Measurements from ENCODE around the gene SIX2.

SIX2 gene

DNA sequence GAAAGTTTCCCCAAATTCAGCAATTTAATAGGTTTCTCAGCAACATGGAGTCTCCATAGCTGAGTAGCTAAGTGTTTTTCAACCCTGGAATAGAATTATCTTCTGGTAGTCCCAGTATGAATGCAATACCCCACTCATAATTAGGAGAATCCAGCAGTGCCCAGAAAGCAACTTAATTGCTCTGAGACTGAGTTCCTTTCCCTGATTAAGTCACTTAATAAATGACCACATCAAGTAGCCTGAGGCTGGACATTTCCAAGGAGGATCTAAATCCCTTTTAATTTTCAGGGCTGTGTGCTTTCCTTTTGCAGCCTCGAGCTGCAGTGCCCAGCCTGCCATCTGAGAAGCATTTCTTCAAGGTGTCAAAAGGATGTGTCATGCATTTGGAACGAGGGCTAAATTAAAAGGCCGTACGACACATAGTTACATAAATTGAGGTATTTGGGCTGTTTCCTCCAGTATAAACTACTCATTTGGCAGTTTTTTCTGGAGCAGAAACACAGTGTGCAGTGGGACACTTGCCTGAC is 17.7 kb upstream of the SIX2 start:
- Histone ChIP-seq H3K4me2 (peak overlapping the region in 4 of 11 experiments; percentile 51 to 68 (median 60); a peak in 5 of 22 replicates), H3K9ac (no peak overlapping the region), H4K20me1 (no peaks in the 10 kb centered on the region), H3K4me3 (no peak overlapping the region), H3K27me3 (no peaks in the 10 kb centered on the region), H3K27ac (no peak overlapping the region), H3K9me3 (replicated peaks in 1 of 11) (no peaks in the 10 kb centered on the region), H3K36me3 (no peaks in the 10 kb centered on the region), H3K4me1 (peaks cover 6 to 38% (median 16%) of the 10 kb centered on the region in 10 experiments; a peak in 19 of 20 replicates)
- no peak for TF ChIP-seq Cebpa-rat (IDR thresholded peaks at IDR 0.05)

DNA sequence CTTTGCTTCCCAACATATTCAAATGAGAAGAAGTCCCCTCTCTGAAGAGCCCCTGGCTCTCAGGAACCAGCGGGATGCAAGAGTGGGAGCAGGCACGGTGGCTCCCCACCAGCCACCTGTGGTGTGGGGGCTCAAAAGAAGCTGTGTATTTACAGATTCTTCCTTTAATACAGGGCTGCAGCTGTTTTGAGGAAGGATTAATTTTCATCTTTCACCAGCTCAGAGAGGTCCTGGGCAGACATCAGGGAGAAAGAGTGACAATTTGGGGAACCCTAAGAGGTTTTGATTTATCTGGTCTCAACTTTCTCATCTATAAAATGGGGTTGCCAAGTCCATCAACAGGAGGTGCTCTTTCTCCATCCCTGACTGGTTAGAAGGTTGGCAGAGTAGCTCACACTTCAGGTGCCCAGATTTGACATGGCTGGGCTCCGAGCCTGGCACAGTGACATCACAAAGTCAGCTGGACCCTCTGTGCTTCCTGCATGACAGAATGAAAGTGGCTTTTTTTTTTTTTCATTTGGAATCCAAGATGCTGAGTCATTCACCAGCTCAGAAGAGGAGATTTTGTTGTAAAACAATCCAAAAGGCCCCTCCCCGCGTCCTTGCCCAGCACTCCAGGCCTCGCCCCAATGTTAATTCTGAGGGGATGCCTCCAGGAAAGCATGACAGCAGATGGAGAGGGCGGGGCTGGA is 15.5 kb upstream of the SIX2 start:
- Histone ChIP-seq H3K36me3 (no peaks in the 10 kb centered on the region), H3K27ac (peak overlapping the region in 4 of 11 experiments; percentile 7 to 60 (median 21); a peak in 4 of 22 replicates), H3K4me3 (no peak overlapping the region), H3K9ac (no peak overlapping the region), H3K27me3 (no peaks in the 10 kb centered on the region), H3K4me2 (peak overlapping the region in 5 of 11 experiments; percentile 8 to 60 (median 35); a peak in 9 of 22 replicates), H3K9me3 (replicated peaks in 1 of 11) (peaks cover 0 to 4% (median 0%) of the 10 kb centered on the region in 11 experiments; a peak in 1 of 22 replicates), H3K4me1 (peaks cover 6 to 30% (median 16%) of the 10 kb centered on the region in 10 experiments; a peak in 19 of 20 replicates), H4K20me1 (no peaks in the 10 kb centered on the region)
- no peak for TF ChIP-seq Cebpa-rat (IDR thresholded peaks at IDR 0.05)

DNA sequence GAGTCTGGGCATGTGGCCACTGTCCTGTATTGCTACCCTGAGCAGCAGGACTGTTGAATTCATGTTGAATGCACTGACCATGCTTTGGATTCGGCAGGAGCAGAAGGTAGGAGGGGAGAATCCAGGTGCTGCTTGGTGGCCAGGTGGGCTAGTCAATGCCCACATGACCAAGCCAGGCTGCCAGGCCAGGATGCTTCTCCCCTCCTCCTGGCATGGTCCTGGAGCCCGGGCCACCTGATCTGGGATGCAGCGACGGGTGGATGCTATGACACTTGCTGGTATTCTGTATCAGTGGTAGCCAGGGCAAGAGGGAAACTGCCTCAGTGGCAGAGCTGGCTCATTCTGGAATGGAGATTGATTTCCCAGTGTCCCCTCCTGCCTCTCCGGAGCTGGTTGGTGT is 14.8 kb upstream of the SIX2 start:
- Histone ChIP-seq H3K9me3 (replicated peaks in 1 of 11) (peaks cover 0 to 4% (median 0%) of the 10 kb centered on the region in 11 experiments; a peak in 1 of 22 replicates), H3K4me2 (no peak overlapping the region; a peak in 1 of 22 replicates), H3K4me3 (no peak overlapping the region), H4K20me1 (no peaks in the 10 kb centered on the region), H3K36me3 (no peaks in the 10 kb centered on the region), H3K9ac (no peak overlapping the region), H3K4me1 (peaks cover 6 to 24% (median 16%) of the 10 kb centered on the region in 10 experiments; a peak in 19 of 20 replicates), H3K27ac (no peak overlapping the region), H3K27me3 (no peaks in the 10 kb centered on the region)
- no peak for TF ChIP-seq Cebpa-rat (IDR thresholded peaks at IDR 0.05)

DNA sequence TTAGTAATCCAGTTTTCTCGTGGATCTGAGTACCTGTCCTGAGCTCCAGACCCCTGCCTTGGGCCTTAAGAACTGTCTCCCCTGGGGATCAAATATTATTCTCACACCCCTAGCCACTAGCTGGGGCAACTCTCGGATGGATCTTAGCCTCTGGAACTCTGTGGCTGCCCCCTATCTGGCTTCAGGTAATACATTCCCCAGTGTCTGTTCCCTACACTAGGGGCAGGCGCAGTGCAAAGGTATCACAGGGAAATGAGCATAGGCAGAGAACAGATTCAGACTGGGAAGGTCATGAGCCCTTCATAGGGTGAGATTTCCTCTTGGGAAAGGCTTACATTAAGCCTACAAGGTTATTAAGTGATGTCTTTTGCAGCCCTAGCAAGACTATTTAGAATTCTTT is 11.2 kb upstream of the SIX2 start:
- peaks cover 0 to 4% (median 0%) of the 10 kb centered on the region in 11 experiments; a peak in 1 of 22 replicates for H3K9me3 ChIP-seq (replicated peaks in 1 of 11)
- no peaks in the 10 kb centered on the region for H3K36me3 ChIP-seq
- H3K27ac ChIP-seq, result no peak overlapping the region
- H3K9ac ChIP-seq, result no peak overlapping the region
- H3K4me3 ChIP-seq, result no peak overlapping the region
- TF ChIP-seq Cebpa-rat (IDR thresholded peaks at IDR 0.05), result no peak
- H3K27me3 ChIP-seq, result no peaks in the 10 kb centered on the region
- H4K20me1 ChIP-seq, result no peaks in the 10 kb centered on the region
- H3K4me1 ChIP-seq, result peaks cover 0 to 9% (median 8%) of the 10 kb centered on the region in 10 experiments; a peak in 14 of 20 replicates
- no peak overlapping the region for H3K4me2 ChIP-seq

DNA sequence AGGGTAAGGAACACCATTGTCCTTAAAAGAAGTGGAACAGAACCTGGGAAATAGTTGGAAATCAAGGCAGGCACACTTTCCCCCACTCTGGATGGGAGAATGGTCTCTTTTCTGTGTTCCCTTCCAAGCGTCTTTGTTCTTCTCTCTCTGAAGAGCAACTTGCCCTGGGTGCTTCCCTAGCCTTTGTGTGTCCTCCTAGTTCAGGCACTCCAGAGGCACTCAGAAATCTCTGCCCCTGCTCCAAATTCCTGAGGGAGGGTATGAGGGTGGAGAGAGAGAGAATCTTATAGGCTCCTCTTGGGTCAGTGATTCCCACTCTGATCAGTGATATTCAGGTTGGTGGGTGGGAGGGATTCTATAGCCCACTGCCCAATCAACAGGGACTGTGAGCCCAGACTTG is 8.8 kb upstream of the SIX2 start:
- Histone ChIP-seq H3K27ac (no peak overlapping the region), H3K4me1 (no peaks in the 10 kb centered on the region), H3K27me3 (peaks cover 7 to 19% (median 15%) of the 10 kb centered on the region in 11 experiments), H3K4me2 (no peak overlapping the region), H4K20me1 (no peaks in the 10 kb centered on the region), H3K9me3 (replicated peaks in 1 of 11) (peaks cover 16 to 22% (median 17%) of the 10 kb centered on the region in 11 experiments), H3K9ac (no peak overlapping the region), H3K4me3 (no peak overlapping the region), H3K36me3 (0 out of 22 replicates have a peak, but pooled peaks cover 0 to 5% (median 0%) of the 10 kb centered on the region in 11 experiments)
- no peak for TF ChIP-seq Cebpa-rat (IDR thresholded peaks at IDR 0.05)

DNA sequence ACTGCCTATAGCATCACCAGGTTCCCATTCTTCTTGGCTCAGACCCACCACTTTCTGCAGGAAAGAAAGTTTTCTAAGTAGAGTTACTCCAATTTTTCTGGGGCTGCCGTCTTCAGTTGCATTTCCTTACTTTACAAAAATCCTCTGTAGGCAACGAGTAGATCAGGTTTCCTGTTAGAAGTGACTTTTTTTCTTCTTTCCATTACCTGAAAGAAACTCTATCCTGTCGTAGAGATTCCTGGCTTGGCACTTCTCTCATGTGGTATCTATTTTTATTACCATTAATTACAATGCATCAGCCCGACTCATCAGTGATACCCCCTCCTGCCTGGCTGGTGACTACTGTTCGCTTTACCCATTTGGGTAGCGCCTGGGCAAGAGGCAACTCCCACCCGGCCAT is 5.6 kb upstream of the SIX2 start:
- Histone ChIP-seq H3K9me3 (replicated peaks in 1 of 11) (peaks cover 41 to 52% (median 48%) of the 10 kb centered on the region in 11 experiments), H3K4me1 (no peaks in the 10 kb centered on the region), H3K4me2 (no peak overlapping the region), H4K20me1 (no peaks in the 10 kb centered on the region), H3K27ac (no peak overlapping the region), H3K9ac (no peak overlapping the region), H3K27me3 (peaks cover 39 to 51% (median 47%) of the 10 kb centered on the region in 11 experiments), H3K4me3 (no peak overlapping the region), H3K36me3 (peaks cover 0 to 7% (median 0%) of the 10 kb centered on the region in 11 experiments; a peak in 1 of 22 replicates)
- TF ChIP-seq Cebpa-rat (IDR thresholded peaks at IDR 0.05), result no peak

DNA sequence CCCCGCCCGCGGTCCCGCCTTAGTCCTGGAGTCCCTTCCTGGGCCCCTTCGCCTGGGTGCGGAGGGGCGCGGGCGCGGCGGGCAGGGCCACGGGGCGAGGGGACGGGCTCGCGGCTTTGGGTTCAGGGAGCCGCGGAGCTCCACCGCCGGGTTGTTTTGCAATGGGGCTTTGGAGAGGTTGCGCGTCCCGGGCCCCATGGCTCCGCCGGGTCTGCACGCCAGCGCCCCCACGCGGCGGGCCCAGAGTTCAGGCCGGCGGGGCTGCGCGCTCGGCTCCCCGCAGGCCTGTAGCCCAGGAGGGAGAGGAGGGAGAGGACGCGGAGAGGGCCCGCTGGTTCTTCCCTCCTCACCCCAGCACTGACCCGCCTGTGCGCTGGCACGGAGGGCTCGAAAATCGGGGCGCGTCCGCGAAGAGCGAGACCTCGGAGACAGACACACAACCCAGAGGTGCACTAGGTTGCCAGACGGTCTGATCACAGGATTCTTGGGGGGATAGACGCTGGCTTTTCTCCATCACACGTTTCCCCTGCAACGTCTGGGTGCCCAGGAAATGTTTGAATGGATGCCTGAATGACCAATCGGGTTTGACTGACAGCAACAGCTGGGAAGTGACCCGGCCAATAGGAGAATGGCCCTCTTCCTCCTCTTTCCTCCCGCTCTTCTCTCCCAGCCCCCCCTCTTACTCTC is 4.9 kb upstream of the SIX2 start:
- no peak overlapping the region for H3K4me2 ChIP-seq
- no peak for TF ChIP-seq Cebpa-rat (IDR thresholded peaks at IDR 0.05)

DNA sequence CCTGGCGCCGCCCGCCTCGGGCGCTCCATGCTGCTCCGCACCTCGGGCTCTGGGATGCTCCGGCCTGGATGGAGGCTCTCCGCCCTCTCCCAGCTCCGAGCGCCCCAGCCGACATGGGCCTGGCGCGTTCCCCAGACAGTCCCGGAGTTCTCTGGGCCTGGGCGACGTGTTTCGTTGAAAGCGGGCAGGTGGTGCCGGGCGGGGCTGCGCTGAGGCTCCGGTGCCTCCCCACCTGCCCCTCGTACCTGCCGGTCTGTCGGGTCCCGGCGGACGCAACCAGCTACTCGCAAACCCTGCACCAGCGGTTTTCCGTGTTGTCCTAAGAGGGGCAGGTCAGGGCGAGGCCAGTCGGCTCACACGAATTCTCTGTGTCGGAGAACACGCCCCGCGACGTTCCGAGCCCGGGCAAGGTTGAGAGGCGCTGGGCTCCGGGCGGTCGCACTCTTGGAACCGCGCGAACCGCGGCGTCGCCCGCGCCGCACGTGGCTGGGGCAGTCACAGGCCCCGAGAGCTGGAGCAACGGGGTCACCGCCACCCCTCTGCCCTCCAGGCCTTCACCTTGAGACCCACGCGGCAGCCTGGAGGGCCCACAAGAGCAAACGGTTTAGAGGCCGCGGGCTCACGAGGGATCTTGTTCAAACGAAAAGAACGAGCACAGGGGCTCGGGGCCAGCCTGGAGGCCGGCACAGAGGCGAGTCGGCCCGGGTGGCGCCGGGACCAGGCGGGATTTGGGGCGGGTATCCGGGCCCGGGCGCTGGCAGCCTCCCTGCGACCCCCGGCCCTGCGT is 4.2 kb upstream of the SIX2 start:
- no peak overlapping the region for H3K9ac ChIP-seq
- peaks cover 0 to 16% (median 0%) of the 10 kb centered on the region in 11 experiments; a peak in 5 of 22 replicates for H3K36me3 ChIP-seq
- TF ChIP-seq Cebpa-rat (IDR thresholded peaks at IDR 0.05), result no peak
- no peaks in the 10 kb centered on the region for H3K4me1 ChIP-seq
- H3K9me3 ChIP-seq (replicated peaks in 1 of 11), result peaks cover 55 to 66% (median 62%) of the 10 kb centered on the region in 11 experiments
- no peak overlapping the region for H3K4me3 ChIP-seq
- H3K4me2 ChIP-seq, result no peak overlapping the region
- H3K27me3 ChIP-seq, result peaks cover 53 to 65% (median 61%) of the 10 kb centered on the region in 11 experiments
- no peak overlapping the region for H3K27ac ChIP-seq
- H4K20me1 ChIP-seq, result no peaks in the 10 kb centered on the region

More for the DNA sequence above, 4.9 kb upstream of the SIX2 start:
- Histone ChIP-seq H3K9me3 (replicated peaks in 1 of 11) (peaks cover 47 to 59% (median 55%) of the 10 kb centered on the region in 11 experiments), H3K27me3 (peaks cover 46 to 58% (median 54%) of the 10 kb centered on the region in 11 experiments), H3K4me3 (no peak overlapping the region), H3K9ac (no peak overlapping the region), H3K36me3 (peaks cover 0 to 10% (median 0%) of the 10 kb centered on the region in 11 experiments; a peak in 3 of 22 replicates), H4K20me1 (no peaks in the 10 kb centered on the region), H3K4me1 (no peaks in the 10 kb centered on the region), H3K27ac (no peak overlapping the region)

All from BLaER1 treated with 17β-estradiol and CSF1 and Interleukin-3, amounts not matched to agents 10 nM and 100 nM (cell line).